Thyroid gland (tissue), 4 donors: ENCODE measurements around the gene GOLT1A.

Experiments used
- POLR2A ChIP-seq, 2 donors: fragments of 450-650 bp; IDR thresholded peaks; one replicate each; pipeline ENCODE4 v1.6.1; 2017; ENCODE audit warnings: antibody characterized with exemption in 2 of 2, mild to moderate bottlenecking in 2 of 2, moderate library complexity in 1 of 2
- TF ChIP-seq, protein P1 (sequence below), 6 experiments: fragments of 200-600 bp in 3 of 6; fragments of 450-650 bp in 3 of 6; sonication (generic) in 3 of 6; IDR thresholded peaks; one replicate each; pipeline ENCODE4 v1.5.1; 2016 to 2019; ENCODE audit warnings: antibody characterized with exemption in 6 of 6, mild to moderate bottlenecking in 2 of 6, inconsistent platforms in 1 of 6, moderate library complexity in 1 of 6

GRCh38 chr1:204261266-204261665 is 47.5 kb upstream of the GOLT1A start:
- TF ChIP-seq POLR2A (IDR thresholded peaks at IDR 0.05), result no peak
- TF ChIP-seq, protein P1, sequence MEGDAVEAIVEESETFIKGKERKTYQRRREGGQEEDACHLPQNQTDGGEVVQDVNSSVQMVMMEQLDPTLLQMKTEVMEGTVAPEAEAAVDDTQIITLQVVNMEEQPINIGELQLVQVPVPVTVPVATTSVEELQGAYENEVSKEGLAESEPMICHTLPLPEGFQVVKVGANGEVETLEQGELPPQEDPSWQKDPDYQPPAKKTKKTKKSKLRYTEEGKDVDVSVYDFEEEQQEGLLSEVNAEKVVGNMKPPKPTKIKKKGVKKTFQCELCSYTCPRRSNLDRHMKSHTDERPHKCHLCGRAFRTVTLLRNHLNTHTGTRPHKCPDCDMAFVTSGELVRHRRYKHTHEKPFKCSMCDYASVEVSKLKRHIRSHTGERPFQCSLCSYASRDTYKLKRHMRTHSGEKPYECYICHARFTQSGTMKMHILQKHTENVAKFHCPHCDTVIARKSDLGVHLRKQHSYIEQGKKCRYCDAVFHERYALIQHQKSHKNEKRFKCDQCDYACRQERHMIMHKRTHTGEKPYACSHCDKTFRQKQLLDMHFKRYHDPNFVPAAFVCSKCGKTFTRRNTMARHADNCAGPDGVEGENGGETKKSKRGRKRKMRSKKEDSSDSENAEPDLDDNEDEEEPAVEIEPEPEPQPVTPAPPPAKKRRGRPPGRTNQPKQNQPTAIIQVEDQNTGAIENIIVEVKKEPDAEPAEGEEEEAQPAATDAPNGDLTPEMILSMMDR (IDR thresholded peaks at IDR 0.05), result no peak
